Measurements from ENCODE around the gene MLLT3. TPM values are rescaled to one million over a fixed set of nuclear protein-coding genes. Genes with fewer than 3 reads are reported as not detected.

MLLT3 gene
- total RNA-seq, 3 donors from 2014 or later, result 8.8 to 30.3 (median 22.6) TPM

DNA sequence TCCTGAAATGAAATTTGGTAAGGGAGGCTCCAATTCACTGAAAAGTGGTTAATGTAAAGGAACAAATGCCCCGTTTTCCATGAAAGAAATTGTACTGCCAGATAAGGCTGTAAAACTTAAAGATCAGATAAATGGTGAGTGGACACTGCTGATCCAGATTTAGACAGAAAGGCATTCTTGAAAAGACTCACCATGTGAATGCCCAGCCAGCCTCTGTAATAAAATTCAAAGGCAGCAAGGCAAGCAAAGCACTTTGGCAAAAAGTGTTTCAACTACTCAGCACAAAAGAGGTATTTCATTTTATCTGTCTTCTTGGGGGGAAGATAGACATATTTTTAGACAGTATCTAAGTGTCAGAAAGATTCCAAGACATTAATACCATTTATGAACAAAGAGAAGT, 133.6 kb downstream of the MLLT3 start:
- Histone ChIP-seq H3K4me1 (no peaks in the 10 kb centered on the region), H3K9me3 (no peaks in the 10 kb centered on the region), H3K4me3 (no peak overlapping the region), H3K36me3 (no peaks in the 10 kb centered on the region), H3K27ac (no peak overlapping the region), H3K27me3 (no peaks in the 10 kb centered on the region)
- intact Hi-C loops (cut with DNase I; ENCODE audit: low total_unique reads), result no loop called here
- DNase-seq (ENCODE audit: low spot score in 2 of 2), result no peak
- TF ChIP-seq, protein P1, sequence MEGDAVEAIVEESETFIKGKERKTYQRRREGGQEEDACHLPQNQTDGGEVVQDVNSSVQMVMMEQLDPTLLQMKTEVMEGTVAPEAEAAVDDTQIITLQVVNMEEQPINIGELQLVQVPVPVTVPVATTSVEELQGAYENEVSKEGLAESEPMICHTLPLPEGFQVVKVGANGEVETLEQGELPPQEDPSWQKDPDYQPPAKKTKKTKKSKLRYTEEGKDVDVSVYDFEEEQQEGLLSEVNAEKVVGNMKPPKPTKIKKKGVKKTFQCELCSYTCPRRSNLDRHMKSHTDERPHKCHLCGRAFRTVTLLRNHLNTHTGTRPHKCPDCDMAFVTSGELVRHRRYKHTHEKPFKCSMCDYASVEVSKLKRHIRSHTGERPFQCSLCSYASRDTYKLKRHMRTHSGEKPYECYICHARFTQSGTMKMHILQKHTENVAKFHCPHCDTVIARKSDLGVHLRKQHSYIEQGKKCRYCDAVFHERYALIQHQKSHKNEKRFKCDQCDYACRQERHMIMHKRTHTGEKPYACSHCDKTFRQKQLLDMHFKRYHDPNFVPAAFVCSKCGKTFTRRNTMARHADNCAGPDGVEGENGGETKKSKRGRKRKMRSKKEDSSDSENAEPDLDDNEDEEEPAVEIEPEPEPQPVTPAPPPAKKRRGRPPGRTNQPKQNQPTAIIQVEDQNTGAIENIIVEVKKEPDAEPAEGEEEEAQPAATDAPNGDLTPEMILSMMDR (IDR thresholded peaks at IDR 0.05), result no peak
- TF ChIP-seq POLR2AphosphoS5 (IDR thresholded peaks at IDR 0.05), result no peak
- TF ChIP-seq POLR2A (IDR thresholded peaks at IDR 0.05), result no peak

DNA sequence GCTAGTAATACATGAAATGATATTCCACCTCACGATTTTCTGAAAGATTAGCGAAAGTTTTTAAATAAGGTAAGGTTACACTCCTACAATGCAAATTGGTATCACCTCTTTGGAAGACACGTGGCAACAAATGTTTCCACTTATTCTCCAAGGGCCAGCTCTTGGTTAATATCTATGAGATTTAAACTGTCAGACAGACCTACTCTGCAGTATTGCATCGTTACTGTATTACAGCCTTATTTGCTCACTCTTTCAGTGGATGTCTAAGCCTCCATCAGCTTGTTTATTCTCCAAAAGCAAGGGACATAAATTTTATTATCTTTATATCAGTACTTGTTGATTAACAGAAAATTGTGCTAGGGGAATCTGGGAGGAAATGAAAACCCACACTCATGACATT, 135.7 kb downstream of the MLLT3 start:
- intact Hi-C loops (cut with DNase I; ENCODE audit: low total_unique reads), result no loop called here
- H3K9me3 ChIP-seq, result no peaks in the 10 kb centered on the region
- no peaks in the 10 kb centered on the region for H3K36me3 ChIP-seq
- TF ChIP-seq POLR2A (IDR thresholded peaks at IDR 0.05) (no peak), POLR2AphosphoS5 (IDR thresholded peaks at IDR 0.05) (no peak)
- TF ChIP-seq, protein P1 (IDR thresholded peaks at IDR 0.05), result no peak
- no peak overlapping the region for H3K27ac ChIP-seq
- no peak for DNase-seq (ENCODE audit: low spot score in 2 of 2)
- H3K27me3 ChIP-seq, result no peaks in the 10 kb centered on the region
- H3K4me3 ChIP-seq, result no peak overlapping the region
- H3K4me1 ChIP-seq, result no peaks in the 10 kb centered on the region

DNA sequence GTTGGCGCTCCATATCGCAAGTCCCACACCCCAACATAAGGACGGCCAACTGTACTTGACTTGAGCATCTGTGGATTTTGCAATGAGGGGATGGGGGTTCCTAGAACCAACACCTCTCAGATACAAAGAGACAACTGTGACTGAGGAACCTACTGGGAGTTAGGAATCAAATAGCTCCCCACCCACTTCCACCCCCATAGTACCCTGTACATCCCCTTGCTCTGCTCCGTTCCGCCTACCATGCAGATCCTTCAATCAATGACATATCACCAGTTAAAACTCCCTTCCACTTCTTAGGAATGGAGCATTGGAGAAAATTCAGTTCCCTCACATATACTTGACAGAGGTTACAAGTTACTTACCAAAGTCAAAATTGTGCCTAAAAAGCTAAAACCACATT, 140.9 kb downstream of the MLLT3 start:
- intact Hi-C loops (cut with DNase I; ENCODE audit: low total_unique reads), result no loop called here
- TF ChIP-seq POLR2A (IDR thresholded peaks at IDR 0.05) (no peak), POLR2AphosphoS5 (IDR thresholded peaks at IDR 0.05) (no peak)
- TF ChIP-seq, protein P1 (IDR thresholded peaks at IDR 0.05), result no peak
- Histone ChIP-seq H3K9me3 (no peaks in the 10 kb centered on the region), H3K4me3 (no peak overlapping the region), H3K27ac (no peak overlapping the region), H3K4me1 (no peaks in the 10 kb centered on the region), H3K36me3 (no peaks in the 10 kb centered on the region), H3K27me3 (no peaks in the 10 kb centered on the region)
- no peak for DNase-seq (ENCODE audit: low spot score in 2 of 2)

DNA sequence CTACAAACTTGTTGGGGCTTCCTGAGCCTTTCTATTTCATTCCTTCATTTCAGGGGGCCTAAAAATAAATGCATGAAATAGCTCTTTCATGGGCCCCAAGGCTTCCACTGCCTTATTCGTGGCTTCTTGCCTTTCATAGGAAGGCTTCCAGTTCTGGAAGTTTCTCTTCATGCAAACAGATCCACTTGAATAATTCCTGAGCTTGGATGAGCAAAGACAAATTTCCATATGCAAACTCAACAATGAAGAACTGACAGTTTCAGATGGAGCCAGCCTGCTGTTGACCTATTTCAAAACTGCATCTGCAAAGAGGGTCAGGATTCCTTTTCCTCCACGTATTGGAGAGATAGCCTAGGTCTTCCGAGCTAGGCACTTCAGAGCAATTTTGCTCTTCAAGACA, 142.1 kb downstream of the MLLT3 start:
- Histone ChIP-seq H3K4me3 (no peak overlapping the region), H3K4me1 (no peaks in the 10 kb centered on the region), H3K9me3 (no peaks in the 10 kb centered on the region), H3K36me3 (no peaks in the 10 kb centered on the region), H3K27ac (no peak overlapping the region), H3K27me3 (no peaks in the 10 kb centered on the region)
- intact Hi-C loops (cut with DNase I; ENCODE audit: low total_unique reads), result no loop called here
- TF ChIP-seq, protein P1 (IDR thresholded peaks at IDR 0.05), result no peak
- TF ChIP-seq POLR2A (IDR thresholded peaks at IDR 0.05) (no peak), POLR2AphosphoS5 (IDR thresholded peaks at IDR 0.05) (no peak)
- DNase-seq (ENCODE audit: low spot score in 2 of 2), result no peak

DNA sequence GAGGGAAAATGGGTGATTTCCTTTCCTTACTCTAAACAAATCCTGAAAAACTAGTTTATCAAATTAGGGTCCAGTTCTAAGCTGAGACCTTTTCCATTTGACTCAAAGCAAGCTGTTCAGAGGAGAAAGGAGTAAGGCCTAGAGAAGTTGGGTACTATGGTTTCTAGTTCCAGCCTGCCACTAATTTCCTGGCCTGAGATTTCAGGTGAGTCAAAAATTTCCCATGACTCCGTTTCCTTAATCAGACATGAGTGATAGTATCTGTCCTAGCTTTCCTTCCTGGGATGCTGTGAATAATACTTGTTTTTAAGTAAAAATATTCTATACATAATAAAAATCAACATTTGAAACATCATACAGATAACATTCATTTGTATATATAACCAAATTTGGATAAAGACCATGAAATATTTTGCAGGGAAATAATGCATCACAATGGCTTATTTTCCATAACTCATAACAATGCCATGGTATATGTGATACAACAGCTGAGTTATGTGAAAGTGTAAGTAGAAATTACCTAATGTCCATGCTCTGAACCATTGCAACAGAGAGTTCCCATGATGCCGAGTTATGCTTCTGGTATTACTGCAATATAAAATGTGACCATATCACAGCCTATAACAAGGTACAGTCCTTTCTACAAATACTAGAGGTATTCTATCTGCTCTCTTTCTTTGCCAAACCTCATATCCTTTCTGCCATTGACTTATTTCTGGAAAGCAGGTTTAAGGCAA, 142.7 kb downstream of the MLLT3 start:
- DNase-seq (ENCODE audit: low spot score in 2 of 2), result no peak
- intact Hi-C loops (cut with DNase I; ENCODE audit: low total_unique reads), result loop anchor here (2.0 kb wide), 1 partner anchor 37 kb away; no protein-coding TSS in a partner anchor
- no peaks in the 10 kb centered on the region for H3K4me1 ChIP-seq
- H3K4me3 ChIP-seq, result no peak overlapping the region
- no peaks in the 10 kb centered on the region for H3K27me3 ChIP-seq
- no peaks in the 10 kb centered on the region for H3K9me3 ChIP-seq
- TF ChIP-seq POLR2A (IDR thresholded peaks at IDR 0.05) (no peak), POLR2AphosphoS5 (IDR thresholded peaks at IDR 0.05) (no peak)
- TF ChIP-seq, protein P1 (IDR thresholded peaks at IDR 0.05), result no peak
- H3K36me3 ChIP-seq, result no peaks in the 10 kb centered on the region
- no peak overlapping the region for H3K27ac ChIP-seq
